Gastroesophageal sphincter (tissue), 3 donors: ENCODE data around the gene CREBL2.
"Not testable (repeated sequence)": the region's sequence is repeated elsewhere in the genome, so short reads cannot be mapped to it uniquely, and the experiment has no call there.

Source experiments
- EP300 ChIP-seq: sonication (generic); formaldehyde crosslinking; IDR thresholded peaks from one replicate; pipeline ENCODE4 v1.6.1; 2017; ENCODE audit warnings: antibody characterized with exemption, mild to moderate bottlenecking
- POLR2A ChIP-seq, 2 donors: fragments of 450-650 bp; IDR thresholded peaks; one replicate each; pipeline ENCODE4 v1.6.1; 2017; ENCODE audit warnings: antibody characterized with exemption in 2 of 2, mild to moderate bottlenecking in 2 of 2, moderate library complexity in 1 of 2
- POLR2AphosphoS5 ChIP-seq: sonication (generic); formaldehyde crosslinking; IDR thresholded peaks from one replicate; pipeline ENCODE4 v1.6.1; 2017; ENCODE audit warnings: antibody characterized with exemption
- TF ChIP-seq, protein P1 (sequence below), 4 experiments: fragments of 200-600 bp in 2 of 4; fragments of 450-650 bp in 2 of 4; sonication (generic) in 1 of 4; IDR thresholded peaks; one replicate each; pipeline ENCODE4 v1.5.1; 2017 to 2019; ENCODE audit warnings: antibody characterized with exemption in 4 of 4, mild to moderate bottlenecking in 2 of 4, moderate library complexity in 2 of 4

- not testable (repeated sequence) for TF ChIP-seq POLR2A (IDR thresholded peaks at IDR 0.05); POLR2AphosphoS5; EP300
- TF ChIP-seq, protein P1, sequence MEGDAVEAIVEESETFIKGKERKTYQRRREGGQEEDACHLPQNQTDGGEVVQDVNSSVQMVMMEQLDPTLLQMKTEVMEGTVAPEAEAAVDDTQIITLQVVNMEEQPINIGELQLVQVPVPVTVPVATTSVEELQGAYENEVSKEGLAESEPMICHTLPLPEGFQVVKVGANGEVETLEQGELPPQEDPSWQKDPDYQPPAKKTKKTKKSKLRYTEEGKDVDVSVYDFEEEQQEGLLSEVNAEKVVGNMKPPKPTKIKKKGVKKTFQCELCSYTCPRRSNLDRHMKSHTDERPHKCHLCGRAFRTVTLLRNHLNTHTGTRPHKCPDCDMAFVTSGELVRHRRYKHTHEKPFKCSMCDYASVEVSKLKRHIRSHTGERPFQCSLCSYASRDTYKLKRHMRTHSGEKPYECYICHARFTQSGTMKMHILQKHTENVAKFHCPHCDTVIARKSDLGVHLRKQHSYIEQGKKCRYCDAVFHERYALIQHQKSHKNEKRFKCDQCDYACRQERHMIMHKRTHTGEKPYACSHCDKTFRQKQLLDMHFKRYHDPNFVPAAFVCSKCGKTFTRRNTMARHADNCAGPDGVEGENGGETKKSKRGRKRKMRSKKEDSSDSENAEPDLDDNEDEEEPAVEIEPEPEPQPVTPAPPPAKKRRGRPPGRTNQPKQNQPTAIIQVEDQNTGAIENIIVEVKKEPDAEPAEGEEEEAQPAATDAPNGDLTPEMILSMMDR (IDR thresholded peaks at IDR 0.05): not testable (repeated sequence)
Observed at GRCh38 chr12:12565971-12566370, 45.7 kb upstream of the CREBL2 start.
